Measurements from ENCODE around the gene DZIP3.

- TF ChIP-seq, protein P1, sequence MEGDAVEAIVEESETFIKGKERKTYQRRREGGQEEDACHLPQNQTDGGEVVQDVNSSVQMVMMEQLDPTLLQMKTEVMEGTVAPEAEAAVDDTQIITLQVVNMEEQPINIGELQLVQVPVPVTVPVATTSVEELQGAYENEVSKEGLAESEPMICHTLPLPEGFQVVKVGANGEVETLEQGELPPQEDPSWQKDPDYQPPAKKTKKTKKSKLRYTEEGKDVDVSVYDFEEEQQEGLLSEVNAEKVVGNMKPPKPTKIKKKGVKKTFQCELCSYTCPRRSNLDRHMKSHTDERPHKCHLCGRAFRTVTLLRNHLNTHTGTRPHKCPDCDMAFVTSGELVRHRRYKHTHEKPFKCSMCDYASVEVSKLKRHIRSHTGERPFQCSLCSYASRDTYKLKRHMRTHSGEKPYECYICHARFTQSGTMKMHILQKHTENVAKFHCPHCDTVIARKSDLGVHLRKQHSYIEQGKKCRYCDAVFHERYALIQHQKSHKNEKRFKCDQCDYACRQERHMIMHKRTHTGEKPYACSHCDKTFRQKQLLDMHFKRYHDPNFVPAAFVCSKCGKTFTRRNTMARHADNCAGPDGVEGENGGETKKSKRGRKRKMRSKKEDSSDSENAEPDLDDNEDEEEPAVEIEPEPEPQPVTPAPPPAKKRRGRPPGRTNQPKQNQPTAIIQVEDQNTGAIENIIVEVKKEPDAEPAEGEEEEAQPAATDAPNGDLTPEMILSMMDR (IDR thresholded peaks at IDR 0.05; ENCODE audit: low read depth, low read length): no peak
- TF ChIP-seq EZH2phosphoT487 (IDR thresholded peaks at IDR 0.05; ENCODE audit: low read depth): no peak
These were observed 55.8 kb downstream of the DZIP3 start for GRCh38 chr3:108645364-108645763.

Measured in OCI-LY3 (cell line).